NCI-H510A treated with DMSO at 0.1 percent for 48 hours (cell line): ENCODE results near the gene CPZ.

Experiments
- DNase-seq: peaks from one replicate; lab custom pipeline; 2025; lab: John Stamatoyannopoulos, UW

Gene CPZ

DNA sequence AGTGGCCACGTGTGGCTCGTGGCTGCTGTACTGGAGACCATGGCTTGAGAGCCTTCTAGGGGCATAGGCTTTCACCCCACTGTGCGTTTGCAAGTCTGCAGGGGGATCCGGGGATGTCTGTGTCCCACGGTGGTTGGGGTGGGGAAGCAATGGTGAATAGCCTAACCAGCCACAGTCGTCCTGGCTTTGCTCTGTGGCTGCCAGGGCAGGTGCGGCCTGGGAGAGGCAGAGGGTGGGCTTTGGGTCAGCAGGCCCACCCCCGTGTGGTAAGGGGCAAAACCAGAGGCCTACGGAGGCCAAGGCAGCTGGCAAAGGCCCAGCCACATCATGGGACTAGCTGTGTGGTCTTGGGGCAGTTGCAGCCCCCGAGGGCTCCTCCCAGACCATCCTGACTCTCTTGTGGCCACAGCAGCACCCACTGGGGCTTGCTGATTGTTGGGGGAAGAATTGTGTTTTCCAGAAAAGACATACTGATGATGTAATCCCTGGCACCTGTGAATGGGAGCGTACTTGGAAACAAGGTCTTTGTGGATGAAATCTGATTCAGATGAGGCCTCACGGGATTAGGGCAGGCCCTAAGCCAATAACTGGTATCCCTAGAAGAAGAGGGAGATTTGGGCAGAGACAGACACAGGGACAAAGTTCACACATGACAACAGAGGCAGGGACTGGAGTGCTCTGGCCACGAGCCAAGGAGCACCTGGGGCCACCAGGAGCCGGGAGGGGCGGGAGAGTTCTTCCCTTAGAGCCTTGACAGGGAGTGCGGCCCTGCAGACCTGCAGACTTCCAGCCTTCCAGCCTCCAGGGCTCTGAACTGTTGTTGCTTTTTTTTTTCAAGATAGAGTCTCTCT is 2.9 kb downstream of the CPZ start:
- DNase-seq, result no peak

DNA sequence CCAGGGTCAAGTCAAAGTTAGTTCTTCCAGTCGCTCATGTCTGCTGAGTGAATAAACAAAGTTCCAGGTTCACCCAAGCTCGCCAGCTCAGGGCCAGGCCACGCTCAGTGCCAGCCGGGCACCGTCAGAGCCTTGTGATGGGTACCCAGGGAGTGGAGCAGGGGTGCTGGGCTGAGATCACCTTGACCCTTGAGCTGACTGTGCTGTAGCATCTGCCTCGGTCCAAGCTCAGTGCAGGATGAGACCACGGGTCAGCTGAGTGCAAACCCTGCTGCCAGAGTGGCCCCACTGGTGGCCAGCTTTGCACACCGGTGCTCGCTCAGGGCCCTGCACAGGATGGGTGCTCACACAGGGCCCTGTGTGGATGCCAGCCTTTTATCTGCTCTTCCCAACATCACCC is 4.3 kb downstream of the CPZ start:
- DNase-seq, result no peak

GRCh38 chr4:8597319-8597718 is 4.8 kb downstream of the CPZ start:
- DNase-seq, result no peak

GRCh38 chr4:8597791-8598190 is 5.2 kb downstream of the CPZ start:
- DNase-seq, result no peak

DNA sequence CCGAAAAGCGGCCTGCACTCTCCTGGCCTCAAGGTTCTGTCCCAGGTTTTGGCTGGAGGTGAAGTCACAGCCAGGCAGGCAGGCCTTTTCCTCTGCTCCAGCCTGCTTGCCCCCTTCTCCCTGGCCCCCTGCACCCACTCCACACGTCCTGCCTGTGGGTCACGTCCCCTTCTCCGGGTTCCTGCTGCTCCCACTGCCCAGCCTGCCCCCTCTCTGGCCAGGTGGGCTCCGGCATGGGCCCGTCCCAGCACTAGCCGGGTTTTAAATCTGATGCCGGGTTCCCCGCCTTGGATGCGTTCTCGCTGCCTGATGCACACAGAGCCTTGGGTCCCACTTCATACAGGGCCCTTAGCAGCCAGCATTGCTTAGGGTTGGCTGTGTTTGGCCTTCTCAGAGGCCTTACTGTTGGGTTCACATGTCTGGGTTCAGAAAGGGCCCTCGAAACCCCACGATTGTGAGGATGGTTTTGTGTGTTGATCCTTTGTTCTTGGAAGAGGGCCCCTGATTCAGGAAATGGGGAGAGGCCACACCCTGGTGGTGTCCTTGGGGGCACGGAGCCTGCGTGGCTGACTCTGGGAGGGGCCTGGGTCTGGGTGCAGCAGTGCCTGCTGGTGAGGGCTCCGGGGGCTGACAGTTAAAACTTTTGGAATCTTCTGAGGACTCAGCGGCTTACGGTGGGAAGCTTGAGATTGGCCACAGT is 6.0 kb downstream of the CPZ start:
- no peak for DNase-seq

DNA sequence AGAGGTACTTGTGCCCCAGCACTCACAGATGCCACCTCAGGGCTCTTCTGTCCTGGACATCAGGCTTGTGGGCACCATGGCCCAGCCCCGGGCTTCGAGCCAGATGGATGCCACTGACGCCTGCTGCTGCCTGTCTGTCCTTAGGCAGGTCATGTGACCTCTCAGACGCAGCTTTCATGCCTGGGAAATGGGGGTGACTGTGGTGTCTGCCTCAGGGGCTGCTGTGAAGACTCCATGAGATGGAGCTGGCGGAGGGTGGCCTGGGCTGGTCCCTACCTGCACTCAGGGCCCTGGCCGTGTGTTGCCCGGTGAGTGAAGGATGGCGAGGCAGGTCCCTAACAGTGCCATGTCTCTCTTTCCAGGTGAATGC is 6.5 kb downstream of the CPZ start:
- DNase-seq, result no peak

GRCh38 chr4:8599657-8600056 is 7.1 kb downstream of the CPZ start:
- no peak for DNase-seq

- no peak for DNase-seq
Observed at GRCh38 chr4:8600266-8600665, 7.7 kb downstream of the CPZ start.

DNA sequence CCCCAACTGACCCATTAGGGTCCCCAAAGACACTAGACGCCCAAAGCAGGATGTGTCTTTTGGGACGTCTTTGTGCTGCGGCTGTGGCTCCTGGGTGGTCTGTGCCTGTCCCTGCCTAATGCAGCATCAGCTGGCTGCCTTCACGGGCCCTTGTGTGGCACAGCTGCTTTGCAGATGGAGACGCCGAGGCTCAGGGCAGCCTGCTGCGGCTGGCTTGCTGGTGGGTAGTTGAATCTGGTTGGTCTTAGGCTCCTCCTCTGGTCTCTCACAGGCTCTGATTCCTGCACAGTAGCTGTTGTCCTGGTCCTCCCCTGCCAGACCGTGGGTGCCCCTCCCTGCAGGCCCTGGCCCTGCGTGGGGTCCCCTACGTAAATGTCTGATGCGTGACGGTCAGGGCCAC is 8.1 kb downstream of the CPZ start:
- no peak for DNase-seq

GRCh38 chr4:8601086-8601485 is 8.5 kb downstream of the CPZ start:
- DNase-seq, result no peak

- DNase-seq, result no peak
Observed at GRCh38 chr4:8601556-8601955, 9.0 kb downstream of the CPZ start.

- no peak for DNase-seq
Observed at GRCh38 chr4:8602686-8603430, 10.3 kb downstream of the CPZ start.

GRCh38 chr4:8603931-8604330 is 11.4 kb downstream of the CPZ start:
- no peak for DNase-seq

- DNase-seq, result no peak
Observed at GRCh38 chr4:8605289-8605688, 12.7 kb downstream of the CPZ start.

- no peak for DNase-seq
Observed at GRCh38 chr4:8606476-8606875, 13.9 kb downstream of the CPZ start.

GRCh38 chr4:8606966-8607365 is 14.4 kb downstream of the CPZ start:
- no peak for DNase-seq

DNA sequence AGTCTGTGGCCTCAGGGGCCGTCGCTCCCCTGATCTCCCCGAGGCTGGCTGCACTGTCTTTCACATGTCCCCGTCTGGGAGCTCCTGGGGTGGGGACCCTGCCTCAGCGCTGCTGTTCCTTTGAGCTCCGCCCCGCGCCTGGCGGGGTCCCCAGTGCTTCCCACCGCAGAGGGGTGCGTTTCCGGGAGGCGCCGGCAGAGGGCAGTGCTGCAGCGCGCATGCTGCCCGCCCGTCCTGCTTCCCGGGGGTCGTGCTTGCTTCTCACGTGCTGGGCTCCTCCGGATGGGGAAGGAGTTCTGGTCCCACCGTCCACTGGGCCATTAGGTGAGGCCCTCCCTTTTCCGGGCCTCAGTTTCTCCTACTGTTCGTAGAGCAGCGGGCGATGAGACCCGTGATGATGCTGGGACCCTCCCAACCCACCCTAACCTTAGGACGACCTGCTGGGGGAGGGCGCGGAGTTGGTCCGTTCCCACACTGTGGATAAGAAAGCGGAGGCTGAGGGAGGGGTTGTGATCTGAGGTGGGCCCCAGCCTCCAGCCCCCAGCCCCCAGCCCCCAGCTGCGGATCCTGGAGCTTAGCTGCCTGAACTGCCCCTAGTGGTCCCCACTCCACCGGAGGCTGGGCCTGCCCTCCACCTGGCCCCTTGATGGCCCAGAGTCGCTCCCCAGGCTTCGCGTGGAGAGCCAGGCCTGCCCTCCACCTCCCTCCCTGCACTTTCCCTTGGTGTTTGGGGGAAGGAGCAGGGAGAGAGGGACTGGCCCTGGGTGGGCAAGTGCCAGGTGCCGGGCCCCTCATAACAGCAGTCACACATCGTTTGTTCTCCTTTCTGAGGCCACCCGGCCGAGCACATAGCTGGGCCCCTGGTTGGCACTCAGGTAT is 15.3 kb downstream of the CPZ start:
- no peak for DNase-seq

DNA sequence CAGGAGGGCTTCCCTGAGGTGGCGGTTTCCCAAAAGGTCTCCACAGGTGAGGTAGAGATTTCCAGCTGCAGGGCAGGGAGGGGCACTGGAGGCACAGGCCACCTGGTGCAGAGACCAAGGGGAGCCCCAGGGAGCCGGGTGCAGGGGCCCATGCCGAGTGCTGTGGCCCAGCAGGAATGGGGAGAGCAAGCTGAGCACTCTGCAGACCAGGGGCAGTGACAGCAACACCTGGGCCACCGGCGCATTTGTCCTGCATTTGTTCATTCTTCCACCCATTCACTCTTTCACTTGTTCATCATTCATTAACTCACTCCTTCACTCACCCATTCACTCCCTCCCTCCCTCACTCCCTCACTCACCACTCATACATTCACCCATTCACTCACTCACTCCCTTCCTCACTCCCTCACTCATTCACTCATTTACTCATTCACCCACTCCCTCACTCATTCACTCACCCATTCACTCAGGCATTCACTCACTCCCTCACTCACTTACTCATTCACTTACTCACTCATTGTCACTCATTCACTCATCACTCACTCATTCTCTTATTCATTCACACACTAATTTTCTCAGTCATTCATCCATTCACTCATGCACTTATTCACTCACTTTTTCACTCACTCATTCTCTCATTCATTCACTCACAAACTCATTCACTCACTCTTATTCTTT is 16.3 kb downstream of the CPZ start:
- no peak for DNase-seq

DNA sequence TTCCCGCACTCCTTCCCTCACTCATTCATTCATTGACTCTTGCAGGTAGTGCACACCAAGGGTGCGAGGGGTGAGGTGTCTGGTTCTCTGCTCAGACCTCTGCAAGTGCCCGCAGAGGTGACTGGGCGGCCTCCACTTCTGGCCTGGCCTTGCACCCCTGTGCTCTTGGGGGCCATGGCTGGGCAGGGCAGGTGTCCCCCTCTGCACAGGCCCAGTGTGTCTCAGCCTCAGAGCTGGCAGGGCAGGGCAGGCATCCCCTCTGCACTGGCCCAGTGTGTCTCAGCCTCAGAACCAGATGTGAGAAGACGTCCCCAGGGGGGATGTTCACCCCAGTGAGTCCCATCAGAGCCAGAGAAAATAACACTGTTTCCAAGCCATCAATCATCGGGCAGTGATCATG is 16.8 kb downstream of the CPZ start:
- DNase-seq, result no peak

DNA sequence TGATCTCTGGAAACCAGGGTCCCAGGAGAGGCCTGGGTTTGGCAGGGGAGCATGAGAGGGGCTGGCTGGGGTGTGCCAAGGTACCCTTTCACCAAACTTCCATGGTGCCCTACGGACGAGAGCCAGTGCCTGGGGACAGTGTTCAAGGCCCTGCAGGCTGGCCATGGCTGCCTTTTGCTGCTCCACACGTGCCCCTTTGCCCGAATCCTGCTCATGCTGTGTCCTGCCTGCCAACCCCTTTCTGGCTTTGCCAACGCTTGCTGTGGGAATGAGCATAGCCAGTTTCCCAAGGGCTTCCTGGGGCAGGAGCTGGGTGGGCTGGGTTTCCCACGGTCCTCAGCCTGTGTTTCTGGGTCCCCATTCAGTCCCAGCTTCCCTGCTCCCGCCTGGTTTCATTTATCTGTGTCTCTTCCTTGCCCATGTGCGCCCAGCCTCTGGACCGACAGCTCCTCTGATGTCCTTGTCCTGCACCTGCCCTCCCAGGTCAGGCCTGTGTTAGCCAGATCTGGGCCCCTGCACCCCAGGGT is 17.3 kb downstream of the CPZ start:
- no peak for DNase-seq
